Measurements from ENCODE around the gene LTBP3. TPM values are rescaled to one million over a fixed set of nuclear protein-coding genes. Genes with fewer than 3 reads are reported as not detected.

LTBP3 gene
- total and polyA plus RNA-seq, 9 of the 15 experiments (the other 6 are each of a cell fraction or from before 2014, with no cell fraction given): 0.06 to 20.5 (median 4.8) TPM

GRCh38 chr11:65540290-65541092 is 17.7 kb downstream of the LTBP3 start (continued):
- TF ChIP-seq ZNF197 (CRISPR knock-in tag; IDR thresholded peaks at IDR 0.05; ENCODE audit: low read depth) (no peak), STAT6 (CRISPR knock-in tag; IDR thresholded peaks at IDR 0.05) (no peak), DIDO1 (tag; IDR thresholded peaks at IDR 0.05; ENCODE audit: low read depth) (no peak), ZC3H11A (IDR thresholded peaks at IDR 0.05; ENCODE audit: low read depth, low read length) (no peak), ZKSCAN3 (CRISPR knock-in tag; IDR thresholded peaks at IDR 0.05) (no peak), MBD1 (CRISPR knock-in tag; IDR thresholded peaks at IDR 0.05) (no peak), ETV1 (tag; conservative IDR thresholded peaks at IDR 0.05; ENCODE audit: low read depth) (no peak), ZNF583 (CRISPR knock-in tag; IDR thresholded peaks at IDR 0.05) (no peak), SP1 (CRISPR knock-in tag; IDR thresholded peaks at IDR 0.05) (peak; percentile 89), KDM1A (IDR thresholded peaks at IDR 0.05) (no peak), SRF (CRISPR knock-in tag; IDR thresholded peaks at IDR 0.05) (no peak; a peak in 1 of 4 replicates), FOXA3 (CRISPR knock-in tag; conservative IDR thresholded peaks at IDR 0.05 in 1 of 2, IDR thresholded peaks at IDR 0.05 in 1 of 2) (no peak), ZFP91 (CRISPR knock-in tag; IDR thresholded peaks at IDR 0.05) (0 out of 2 replicates have a peak, but pooled peaks have one; percentile 27), ZNF263 (CRISPR knock-in tag; IDR thresholded peaks at IDR 0.05; ENCODE audit: borderline replicate concordance) (peak; percentile 32; the same call in 1 of the 2 replicates), ZBTB34 (CRISPR knock-in tag; IDR thresholded peaks at IDR 0.05) (no peak), ETV5 (CRISPR knock-in tag; IDR thresholded peaks at IDR 0.05; ENCODE audit: low read depth) (peak; percentile 39; the same call in 1 of the 2 replicates), TAF15 (IDR thresholded peaks at IDR 0.05; ENCODE audit: low read depth, low read length) (no peak), RFX7 (CRISPR knock-in tag; IDR thresholded peaks at IDR 0.05) (no peak), HEY1 (CRISPR knock-in tag; IDR thresholded peaks at IDR 0.05; ENCODE audit: borderline replicate concordance) (no peak), ZC3H4 (CRISPR knock-in tag; IDR thresholded peaks at IDR 0.05; ENCODE audit: borderline replicate concordance) (no peak), GATAD2A (IDR thresholded peaks at IDR 0.05) (peak; percentile 77)
